DMS53 (cell line): Measurements from ENCODE around the gene TMEFF1.

Experiments used
- DNase-seq: peaks from one replicate; lab custom pipeline; 2025; lab: John Stamatoyannopoulos, UW

Gene TMEFF1

DNA sequence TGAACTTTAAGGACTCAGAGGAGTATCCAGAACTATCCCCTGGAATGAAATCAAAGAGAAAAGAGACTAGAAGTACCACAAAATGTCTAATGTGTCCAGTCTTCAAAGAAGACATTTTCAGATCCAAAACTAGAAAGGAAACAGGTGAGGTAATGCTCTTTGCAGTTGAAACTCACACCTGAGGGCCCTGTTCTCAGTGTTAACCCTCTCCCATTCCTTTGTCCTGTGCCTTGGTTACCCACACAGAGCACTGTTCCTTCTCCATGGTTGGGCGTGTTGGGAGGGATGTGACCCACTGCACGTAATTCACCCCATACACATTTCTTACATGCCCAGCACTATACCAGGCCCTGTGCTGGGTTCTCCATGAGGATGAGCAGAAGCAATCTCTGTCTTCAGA, 24.7 kb upstream of the TMEFF1 start:
- DNase-seq: no peak

DNA sequence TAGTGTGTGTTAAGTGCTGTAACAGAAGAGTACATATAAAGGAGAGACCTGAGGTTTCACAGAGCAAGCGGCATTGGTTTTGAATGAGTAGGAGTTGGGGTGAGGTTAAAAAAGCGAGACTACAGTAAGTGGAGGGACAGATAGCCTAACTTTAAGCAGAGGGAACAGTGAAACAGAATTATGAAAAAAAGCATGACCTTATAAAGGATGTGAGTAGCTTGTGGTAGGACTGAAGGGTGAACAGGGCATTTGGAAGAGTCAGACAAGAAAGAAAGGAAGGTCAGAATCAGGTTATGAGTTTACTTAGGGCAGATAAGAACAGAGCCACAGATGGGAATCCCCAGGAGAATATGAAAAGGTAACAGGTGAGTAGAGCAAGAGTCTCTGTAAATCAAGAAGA, 23.5 kb upstream of the TMEFF1 start:
- no peak for DNase-seq

DNA sequence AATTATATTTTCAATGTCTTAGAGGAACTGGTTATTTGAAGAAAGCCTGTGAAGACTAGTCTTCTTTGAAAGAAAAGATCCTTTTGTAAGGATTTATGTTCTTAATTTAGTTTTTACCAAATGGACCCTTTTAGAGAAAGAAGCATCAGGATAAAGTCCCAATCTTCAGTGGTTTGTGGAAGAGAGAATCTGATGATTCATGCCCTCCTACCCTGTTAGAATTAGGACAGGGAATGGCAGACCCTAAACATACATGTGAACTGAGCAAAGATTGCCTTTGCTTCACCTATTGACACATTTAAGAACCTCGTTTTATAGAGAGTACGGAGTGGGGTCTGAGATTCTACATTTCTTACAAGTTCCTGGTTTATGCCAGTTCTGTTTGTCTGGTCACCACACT, 20.1 kb upstream of the TMEFF1 start:
- no peak for DNase-seq

DNA sequence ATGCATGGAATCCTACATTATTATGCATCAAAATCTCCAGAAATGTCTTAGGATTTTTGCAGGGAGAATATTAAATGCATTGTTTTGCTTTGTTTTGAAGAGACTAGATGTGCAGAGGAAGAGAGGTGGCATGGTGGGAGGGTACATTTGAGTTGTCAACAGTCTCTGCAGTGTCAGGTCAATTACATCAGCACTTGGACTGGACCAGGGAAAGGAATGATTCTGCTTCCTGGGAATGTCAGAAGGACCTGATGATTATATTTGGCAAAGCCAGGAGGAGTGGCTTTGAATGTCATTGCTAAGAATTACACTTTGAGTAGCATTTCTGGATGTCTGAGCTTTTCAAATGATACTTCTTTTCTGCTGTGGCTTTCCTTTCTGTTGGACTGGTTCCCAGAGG, 17.5 kb upstream of the TMEFF1 start:
- DNase-seq: peak; percentile 2

DNA sequence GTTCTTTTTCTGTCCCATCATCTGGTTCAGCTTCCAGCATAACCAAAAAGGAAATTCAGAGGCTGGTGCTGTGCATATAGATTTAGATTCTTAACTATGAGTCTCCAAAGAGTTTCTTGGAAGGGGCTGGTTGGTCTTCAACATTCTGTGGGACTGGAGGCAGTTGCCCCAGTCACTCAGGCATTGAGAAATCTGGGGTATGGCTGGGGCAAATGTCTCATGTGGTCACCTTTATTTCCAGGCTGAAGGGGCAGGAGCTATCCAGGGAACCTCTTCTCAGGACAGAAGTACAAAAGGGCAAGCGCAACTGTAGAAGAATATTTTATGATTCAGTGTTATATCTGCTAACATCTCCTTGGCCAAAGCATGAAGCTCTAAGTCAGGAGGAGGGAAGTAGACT, 15.4 kb upstream of the TMEFF1 start:
- no peak for DNase-seq

DNA sequence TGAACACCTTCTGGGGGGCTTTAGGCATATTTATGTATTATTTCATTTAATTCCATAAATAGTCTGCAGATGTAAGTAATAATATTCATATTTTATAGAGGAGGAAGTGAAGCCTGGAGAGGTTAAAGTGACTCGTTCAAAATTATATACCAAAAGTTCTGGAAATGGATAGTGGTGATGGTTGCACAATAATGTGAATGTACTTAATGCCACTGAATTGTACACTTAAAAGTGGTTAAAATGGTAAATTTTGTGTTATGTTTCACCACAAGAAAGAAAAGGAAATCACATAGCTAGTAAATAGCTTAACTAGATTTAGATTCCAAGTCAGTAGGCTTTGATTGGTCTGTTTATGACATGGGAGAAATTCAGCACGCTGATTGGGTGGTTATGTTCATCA, 13.0 kb upstream of the TMEFF1 start:
- DNase-seq: no peak

DNA sequence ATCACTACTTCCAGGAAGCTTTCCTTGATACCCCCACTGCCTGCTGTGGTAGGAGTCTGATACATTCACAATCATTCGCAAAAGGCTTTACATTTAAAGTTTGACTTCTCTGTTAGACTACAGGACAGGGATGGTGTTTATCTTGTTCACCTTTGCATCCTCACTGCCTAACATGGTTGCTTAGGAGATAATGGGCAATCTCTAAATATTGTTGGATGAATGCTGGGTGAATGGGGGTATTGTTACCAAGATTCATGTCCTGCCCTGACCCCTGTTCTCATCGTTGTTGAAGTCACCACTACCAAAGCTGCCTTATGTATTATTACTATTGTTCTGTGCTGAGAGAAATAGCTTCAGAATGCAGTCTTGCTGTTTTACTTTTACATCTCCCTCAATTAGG, 7.7 kb upstream of the TMEFF1 start:
- DNase-seq: no peak

DNA sequence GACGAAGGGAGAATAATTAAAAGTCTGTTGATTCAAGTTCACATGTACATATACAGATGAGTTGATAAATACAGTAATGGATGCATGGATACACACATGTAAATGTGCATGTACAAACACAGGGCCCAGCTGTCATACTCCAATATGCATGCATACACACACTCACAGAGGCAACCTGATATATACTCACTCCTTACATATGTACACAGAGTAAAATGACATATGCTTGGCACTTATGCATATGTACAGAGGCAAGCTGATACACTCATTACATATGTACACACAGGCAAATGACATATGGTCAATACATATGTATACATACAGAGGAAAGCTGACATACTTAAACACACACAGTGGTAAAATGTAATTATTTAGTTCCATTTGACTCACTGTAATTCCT, 7.2 kb upstream of the TMEFF1 start:
- peak; percentile 4 for DNase-seq

DNA sequence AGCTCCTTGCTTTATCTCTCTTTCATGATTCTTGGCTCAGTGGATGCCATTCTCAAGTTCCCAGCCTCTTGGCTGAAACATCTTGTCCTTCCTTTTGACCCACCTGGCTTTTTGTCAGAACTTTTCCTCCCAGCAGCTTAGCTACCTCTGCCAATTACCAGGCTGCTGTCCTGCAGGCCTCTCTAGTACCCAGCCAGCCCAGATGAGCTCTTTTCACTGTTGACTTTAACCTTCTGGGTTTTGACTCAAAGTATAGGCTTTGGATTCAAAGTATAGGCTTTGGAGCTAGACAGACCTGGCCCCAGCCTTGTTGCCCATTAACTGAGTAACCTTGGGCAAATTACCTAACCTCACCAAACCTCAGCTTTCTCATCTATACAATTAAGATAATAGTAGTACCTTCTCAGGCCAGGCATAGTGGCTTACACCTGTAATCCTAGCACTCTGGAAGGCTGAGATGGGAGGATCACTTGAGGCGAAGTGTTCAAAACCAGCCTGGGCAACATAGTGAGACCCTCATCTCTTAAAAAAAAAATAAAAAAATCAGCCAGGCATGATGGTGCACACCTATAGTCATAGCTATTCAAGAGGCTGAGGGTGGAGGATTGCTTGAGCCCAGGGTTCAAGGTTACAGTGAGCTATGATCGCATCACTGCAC, 6.6 kb upstream of the TMEFF1 start:
- DNase-seq: no peak

DNA sequence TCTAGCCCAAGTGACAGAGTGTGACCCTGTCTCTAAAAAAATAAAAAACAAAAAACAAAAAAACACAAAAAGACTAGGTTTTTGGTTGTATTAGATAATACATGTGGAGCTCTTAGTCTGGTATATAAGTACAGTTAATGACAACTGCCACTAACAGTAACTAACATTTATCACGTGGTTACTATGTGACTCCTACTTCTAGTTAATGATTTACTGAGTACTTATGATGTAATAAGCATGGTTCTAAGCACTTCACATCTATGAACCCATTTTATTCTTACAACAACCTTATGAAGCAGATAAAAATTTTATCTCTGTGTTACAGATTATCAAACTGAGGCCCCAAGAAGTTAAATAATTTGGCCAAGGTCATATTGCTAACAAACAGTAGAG, 6.1 kb upstream of the TMEFF1 start:
- DNase-seq: peak; percentile 59

DNA sequence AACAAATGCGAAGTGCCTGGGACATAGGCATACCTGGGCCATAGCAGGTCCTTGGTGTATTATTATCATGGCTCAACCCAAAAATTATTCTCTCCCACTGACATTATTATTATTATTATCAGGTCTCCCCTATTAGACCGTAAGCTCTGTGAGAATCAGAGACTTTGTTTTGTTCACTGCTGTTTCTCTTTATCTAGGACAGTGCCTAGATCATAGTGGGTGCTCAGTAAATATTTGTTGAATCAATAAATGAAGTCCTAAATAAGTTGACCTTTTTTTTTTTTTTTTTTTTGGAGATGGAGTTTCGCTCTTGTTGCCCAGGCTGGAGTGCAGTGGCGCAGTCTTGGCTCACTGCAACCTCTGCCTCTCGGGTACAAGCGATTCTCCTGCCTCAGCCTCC, 4.9 kb upstream of the TMEFF1 start:
- no peak for DNase-seq

DNA sequence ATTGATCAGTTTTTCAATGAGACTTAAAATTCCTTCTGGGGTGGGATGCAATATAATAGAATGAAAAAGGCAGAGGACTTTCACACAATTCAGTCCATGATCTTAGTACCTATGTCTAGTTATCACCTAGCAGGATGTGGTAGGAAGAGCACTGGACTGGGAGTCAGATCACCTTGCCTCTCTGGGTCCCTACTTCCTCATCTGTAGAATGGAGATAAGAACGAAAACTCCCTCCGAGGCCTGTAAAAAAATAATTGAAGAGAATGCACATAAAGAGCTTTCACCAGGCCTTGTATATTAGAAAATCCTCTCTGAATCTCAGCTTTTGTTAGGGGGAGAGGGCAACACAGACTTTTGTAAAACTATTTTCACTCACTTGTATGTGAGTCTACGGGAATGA, 681 bp upstream of the TMEFF1 start:
- no peak for DNase-seq

DNA sequence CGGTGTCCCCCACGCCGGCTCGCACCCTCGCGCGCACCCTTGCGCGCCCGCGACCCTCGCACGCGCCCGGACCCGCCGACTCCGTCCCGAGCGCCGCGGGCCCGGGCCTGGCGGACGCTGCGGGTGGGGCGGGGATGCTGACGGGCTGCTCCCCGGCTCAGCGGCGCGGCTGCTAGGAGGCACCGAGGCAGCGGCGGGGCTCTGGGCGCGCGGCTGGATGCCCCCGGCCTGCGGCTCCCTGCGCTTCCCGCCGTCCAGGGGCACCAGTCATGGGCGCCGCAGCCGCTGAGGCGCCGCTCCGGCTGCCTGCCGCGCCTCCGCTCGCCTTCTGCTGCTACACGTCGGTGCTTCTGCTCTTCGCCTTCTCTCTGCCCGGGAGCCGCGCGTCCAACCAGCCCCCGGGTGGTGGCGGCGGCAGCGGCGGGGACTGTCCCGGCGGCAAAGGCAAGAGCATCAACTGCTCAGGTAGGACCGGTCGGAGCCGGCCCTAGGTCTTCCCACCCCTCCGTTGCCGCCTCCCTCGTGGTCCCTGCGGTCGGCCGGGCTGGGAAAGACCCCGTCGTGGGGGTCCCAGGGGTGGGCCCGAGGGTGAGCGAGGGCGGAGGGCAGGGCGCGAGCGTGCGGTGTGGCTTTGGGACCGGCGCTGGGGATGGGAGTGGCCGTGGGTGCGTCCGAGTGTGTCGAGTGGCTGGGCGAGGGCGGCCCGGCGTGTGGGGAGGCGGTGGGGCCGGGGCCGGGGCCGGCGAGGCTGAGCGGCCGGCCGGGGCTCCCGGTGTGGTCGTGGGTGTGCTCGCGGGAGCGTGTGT, 530 bp downstream of the TMEFF1 start:
- peak; percentile 66 for DNase-seq

DNA sequence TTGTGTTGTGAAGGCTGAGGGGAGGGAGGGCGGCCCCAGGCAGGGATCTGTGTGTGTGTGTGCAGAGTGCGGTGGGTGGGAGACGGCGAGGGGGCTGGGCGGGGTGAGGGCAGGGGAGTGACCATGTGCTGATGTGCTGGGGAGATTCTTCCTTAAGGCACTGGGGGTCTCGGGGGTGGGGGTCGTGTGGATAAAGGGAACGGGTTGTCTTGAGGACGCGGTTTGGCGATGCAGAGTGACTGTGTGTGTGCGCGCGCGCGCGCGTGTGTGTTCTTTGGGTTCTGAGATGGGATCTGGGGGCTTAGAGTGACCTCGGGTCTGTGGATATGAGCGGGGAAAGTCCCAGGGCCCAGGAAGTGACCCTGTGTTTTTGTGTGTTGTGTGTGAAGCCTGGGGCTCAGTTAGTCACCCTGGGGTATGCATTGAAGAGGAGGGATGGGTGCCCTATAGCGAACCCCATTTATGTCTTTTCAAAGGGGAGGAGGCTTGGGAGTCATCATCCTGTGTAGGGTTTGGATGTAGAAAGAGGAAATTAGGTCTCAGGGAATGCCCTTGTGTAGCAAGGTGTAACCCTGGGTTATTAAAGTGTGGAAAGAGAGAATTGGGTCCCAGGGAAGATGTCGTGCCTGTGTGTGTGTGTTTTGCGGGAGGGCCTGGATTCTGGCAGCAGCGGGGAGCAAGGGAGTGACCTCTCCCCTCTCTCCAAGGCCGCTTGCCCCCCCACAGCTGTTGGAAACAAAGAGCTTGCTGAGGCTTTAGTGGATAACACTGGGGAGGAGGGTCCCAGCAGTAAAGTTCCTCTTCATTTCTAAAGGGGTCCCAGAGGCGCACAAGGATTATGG, 1.4 kb downstream of the TMEFF1 start:
- DNase-seq: peak; percentile 31

DNA sequence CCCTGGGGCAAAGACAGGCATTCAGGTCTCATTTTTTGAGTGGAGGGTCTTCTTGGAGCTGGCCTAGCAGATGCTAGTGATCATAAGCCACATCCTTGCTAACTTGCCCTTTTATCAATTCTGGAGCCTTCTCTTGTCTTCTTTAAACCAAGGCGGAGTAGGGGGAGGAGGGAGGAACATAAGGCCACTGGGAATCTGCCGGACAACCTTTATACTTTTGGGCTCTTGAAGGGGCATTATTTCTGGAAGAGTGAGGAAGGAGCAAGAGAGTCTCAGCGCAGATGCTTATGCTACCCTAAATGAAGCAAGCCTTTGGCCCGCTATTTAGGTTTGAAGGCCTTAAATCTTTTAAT, 2.0 kb downstream of the TMEFF1 start:
- DNase-seq: no peak

DNA sequence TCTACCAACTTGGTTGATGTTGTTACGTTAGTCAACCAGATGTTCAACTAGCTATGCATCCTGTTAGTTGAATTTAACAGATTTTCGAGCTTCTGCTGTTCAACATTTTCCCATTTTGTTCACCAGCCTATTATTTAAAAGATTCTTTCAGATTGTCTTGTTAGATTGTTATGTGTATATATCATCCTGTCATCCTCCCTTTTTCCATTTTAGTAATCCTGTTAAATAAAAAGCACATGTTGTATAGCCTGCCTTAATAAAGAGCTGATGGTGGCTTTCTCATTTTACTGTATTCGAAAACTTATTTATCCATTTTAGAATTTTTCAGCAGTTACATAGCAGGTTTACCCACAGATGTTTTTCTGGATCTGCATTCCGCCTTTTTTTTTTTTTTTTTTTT, 4.3 kb downstream of the TMEFF1 start:
- no peak for DNase-seq

DNA sequence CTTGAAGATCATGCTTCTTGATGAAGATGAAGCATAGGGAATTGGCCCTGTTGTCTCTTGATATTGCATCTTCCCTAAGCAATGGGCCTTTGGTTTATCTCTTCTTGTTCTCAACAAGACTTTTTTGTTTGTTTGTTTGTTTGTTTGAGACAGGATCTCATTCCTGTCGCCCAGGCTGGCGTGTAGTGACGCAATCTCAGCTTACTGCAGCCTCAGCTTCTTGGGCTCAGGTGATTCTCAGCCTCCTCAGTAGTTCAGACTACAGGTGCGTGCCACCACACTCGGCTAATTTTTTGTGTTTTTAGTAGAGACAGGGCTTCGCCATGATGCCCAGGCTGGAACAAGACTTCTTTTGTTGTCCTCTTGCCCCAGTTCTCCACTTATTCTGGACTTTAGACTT, 5.2 kb downstream of the TMEFF1 start:
- no peak for DNase-seq

DNA sequence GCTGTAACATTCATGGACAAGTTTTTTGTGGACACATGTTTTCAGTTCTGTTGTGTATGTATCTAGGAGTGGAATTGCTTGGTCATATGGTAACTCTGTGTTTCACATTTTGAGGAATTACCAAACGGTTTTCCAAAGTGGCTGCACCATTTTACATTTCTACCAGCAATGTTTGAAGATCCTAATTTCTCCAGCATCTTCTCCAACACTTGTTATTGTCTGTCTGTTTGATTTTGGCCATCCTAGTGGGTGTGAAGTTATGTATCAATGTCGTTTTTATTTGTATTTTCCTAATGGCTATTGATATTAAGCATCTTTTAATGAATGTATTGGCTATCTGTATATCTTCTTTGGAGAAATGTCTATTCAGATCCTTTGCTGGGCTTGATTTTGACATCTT, 6.9 kb downstream of the TMEFF1 start:
- DNase-seq: no peak

DNA sequence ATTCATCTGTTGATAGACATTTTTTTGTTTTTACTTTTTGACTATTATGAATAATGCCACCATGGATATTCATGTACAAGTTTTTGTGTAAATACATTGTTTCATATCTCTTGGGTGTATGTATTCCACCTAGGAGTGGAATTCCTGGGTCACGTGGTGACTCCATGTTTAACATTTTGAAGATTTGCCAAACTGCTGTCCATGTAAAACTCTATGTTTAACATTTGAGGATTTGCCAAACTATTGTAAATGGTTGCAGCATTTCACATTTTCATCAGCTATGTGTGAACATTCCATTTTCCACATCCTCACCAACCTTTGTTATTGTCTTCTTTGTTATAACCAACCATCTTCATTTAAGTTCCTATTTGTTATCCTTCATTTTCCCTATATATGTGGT, 12.2 kb downstream of the TMEFF1 start:
- no peak for DNase-seq

DNA sequence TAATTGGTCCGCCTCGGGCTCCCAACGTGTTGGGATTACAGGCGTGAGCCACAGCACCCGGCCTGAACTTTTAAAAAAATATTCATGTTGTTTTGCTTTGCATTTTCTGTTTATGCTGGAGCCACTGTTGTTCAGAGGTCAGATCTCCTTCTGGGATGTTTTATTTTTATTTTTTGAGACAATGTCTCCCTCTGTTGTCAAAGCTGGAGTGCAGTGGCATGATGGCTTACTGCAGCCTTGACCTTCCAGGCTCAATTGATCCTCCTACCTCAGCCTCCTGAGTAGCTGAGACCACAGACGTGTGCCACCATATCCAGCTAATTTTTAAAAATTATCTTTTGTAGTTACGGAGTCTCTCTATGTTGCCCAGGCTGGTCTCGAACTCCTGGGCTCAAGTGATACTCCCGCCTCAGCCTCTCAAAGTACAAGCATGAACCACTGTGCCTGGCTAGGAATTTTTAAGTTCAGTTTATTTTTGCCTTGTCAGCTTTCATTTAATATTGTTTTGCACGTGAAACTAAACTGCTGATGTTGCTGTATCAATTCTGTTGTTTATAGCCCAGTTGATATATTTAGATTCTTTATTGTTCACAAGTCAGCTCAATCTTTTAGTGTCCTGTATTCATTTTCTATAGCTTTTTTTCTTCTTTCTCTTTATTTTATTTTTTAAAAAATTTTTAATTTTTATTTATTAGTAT, 13.7 kb downstream of the TMEFF1 start:
- no peak for DNase-seq

DNA sequence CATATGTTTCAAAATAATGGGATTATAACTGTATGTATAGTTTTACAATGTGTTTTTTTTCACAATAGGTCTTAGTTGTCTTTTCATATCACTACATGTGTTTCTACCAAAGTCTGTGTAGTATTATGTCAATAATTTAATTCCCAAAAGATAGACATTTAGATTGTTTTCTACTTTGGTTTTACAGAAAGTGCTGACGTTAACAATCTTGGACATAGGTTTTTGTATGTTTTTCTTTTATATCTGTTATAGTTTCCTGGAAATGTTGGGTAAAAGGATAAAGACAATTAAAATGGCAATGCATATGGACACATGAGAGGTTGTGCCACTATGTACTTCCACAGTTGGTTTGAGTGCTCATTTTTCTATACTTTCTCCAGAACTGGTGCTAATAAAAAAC, 15.2 kb downstream of the TMEFF1 start:
- DNase-seq: no peak

DNA sequence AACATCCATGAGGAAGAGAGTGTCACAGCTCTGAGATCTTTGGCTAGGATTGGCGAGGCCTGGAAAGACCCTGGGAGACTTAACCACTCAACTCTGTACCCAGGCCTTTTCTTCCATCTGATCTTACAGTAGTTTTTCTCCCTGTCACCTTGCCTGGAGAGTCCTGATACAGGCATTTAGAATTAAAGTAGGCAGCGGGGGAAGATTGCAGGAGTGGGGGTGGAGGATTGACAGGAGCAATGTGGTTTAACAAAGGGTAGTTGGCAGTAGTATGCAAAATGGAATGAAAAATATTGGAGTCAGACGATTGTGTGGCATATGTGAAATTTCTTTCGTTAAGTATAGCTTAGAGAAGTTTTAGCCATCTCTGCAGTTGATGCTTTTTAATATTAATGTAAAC, 16.9 kb downstream of the TMEFF1 start:
- DNase-seq: no peak

DNA sequence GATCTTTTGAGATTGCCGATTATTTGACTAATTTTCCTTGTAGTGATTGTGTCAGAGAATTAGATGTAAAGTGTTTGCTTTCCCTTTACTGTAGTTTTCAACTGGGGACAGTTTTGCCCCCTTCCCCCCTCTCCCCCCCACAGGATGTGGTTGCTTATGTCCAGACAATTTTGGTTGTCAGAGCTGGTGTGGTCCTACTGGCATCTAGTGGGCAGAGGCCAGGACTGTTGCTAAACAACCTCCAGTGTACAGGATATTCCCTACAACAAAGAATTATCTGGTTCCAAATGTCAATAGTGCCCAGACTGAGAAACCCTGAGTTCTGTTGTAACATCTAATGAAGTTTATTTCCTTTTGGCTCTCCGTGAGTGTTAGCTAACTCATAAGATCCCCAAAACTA, 20.0 kb downstream of the TMEFF1 start:
- DNase-seq: peak; percentile 9
